Parathyroid adenoma (tissue), 2 donors: ENCODE results near the gene AP5Z1.

Source experiments
- H2AFZ ChIP-seq: fragments of 300-600 bp; sonication (generic); one replicate; pipeline ENCODE4 v1.7.0; 2017; ENCODE audit warnings: antibody characterized with exemption, mild to moderate bottlenecking
- H3K27ac ChIP-seq: fragments of 300-600 bp; sonication (generic); one replicate; pipeline ENCODE4 v1.7.0; 2017
- H3K27me3 ChIP-seq: fragments of 300-600 bp; sonication (generic); one replicate; pipeline ENCODE4 v1.7.0; 2017; ENCODE audit warnings: low read length; ENCODE audit not compliant: control insufficient read depth, insufficient read depth
- H3K36me3 ChIP-seq: fragments of 300-600 bp; sonication (generic); one replicate; pipeline ENCODE4 v1.7.0; 2017; ENCODE audit warnings: low read length; ENCODE audit not compliant: control insufficient read depth, insufficient read depth
- H3K4me1 ChIP-seq: fragments of 300-600 bp; sonication (generic); one replicate; pipeline ENCODE4 v1.7.0; 2017; ENCODE audit warnings: control low read depth
- H3K4me2 ChIP-seq: fragments of 300-600 bp; sonication (generic); one replicate; pipeline ENCODE4 v1.7.0; 2017; ENCODE audit warnings: low read length
- H3K4me3 ChIP-seq: fragments of 300-600 bp; sonication (generic); one replicate; pipeline ENCODE4 v1.7.0; 2017; ENCODE audit warnings: low read depth, low read length
- H3K79me2 ChIP-seq: fragments of 300-600 bp; sonication (generic); one replicate; pipeline ENCODE4 v1.7.0; 2017; ENCODE audit warnings: control low read depth
- H3K9ac ChIP-seq: fragments of 300-600 bp; sonication (generic); one replicate; pipeline ENCODE4 v1.7.0; 2017; ENCODE audit warnings: mild to moderate bottlenecking
- H3K9me3 ChIP-seq: fragments of 300-600 bp; sonication (generic); one replicate; pipeline ENCODE4 v1.7.0; 2017; ENCODE audit warnings: low read length; ENCODE audit not compliant: control insufficient read depth
- TF ChIP-seq, protein P1 (sequence below): fragments of 300-600 bp; sonication (generic); IDR thresholded peaks from one replicate; pipeline ENCODE4 v1.7.0; 2017; ENCODE audit warnings: antibody characterized with exemption, mild to moderate bottlenecking
- donor health status: primary hyperparathyroidism.

The AP5Z1 gene

DNA sequence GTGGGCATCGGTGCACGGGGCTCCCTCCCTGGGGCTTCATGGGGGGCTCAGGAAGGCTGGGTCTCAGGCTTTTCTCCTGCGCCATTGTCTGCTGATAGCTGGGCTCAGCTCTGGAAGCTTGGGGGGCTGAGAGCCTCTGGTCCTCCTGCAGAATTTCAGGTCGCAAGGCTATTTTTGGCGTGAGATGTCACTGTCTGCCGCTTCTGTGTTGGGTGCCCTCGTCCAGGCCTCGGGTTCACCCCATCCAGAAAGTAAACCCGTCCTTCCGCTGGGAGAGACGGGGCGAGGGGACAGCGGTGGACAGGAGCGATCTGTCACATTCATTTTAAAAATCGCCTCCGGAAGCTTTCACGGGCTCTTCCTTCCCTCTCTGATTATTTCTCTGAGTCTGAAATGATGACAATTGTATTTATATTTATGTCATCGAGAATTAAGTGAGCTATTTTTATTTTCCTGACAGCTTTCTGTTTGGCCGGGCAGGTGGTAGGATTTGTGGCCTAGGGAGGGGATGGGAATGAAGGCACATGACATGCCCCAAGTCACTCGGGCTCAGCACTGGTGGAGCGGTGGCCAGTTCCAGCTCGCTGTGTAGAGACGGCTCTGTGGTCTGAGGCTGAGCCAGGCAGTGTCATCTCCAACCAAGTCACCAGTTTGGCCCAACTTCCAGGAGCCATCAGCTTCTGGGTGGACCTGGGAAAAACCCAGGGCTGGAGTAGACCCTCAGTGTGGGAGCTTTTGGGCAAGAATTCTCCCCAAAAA, 40.7 kb upstream of the AP5Z1 start:
- no peak overlapping the region for H3K4me3 ChIP-seq
- no peaks in the 10 kb centered on the region for H3K9me3 ChIP-seq
- no peaks in the 10 kb centered on the region for H3K36me3 ChIP-seq
- peaks cover 49% of the 10 kb centered on the region for H3K79me2 ChIP-seq
- no peak overlapping the region for H2AFZ ChIP-seq
- no peak overlapping the region for H3K9ac ChIP-seq
- no peak overlapping the region for H3K4me2 ChIP-seq
- TF ChIP-seq, protein P1, sequence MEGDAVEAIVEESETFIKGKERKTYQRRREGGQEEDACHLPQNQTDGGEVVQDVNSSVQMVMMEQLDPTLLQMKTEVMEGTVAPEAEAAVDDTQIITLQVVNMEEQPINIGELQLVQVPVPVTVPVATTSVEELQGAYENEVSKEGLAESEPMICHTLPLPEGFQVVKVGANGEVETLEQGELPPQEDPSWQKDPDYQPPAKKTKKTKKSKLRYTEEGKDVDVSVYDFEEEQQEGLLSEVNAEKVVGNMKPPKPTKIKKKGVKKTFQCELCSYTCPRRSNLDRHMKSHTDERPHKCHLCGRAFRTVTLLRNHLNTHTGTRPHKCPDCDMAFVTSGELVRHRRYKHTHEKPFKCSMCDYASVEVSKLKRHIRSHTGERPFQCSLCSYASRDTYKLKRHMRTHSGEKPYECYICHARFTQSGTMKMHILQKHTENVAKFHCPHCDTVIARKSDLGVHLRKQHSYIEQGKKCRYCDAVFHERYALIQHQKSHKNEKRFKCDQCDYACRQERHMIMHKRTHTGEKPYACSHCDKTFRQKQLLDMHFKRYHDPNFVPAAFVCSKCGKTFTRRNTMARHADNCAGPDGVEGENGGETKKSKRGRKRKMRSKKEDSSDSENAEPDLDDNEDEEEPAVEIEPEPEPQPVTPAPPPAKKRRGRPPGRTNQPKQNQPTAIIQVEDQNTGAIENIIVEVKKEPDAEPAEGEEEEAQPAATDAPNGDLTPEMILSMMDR: no peak
- H3K27ac ChIP-seq: no peak overlapping the region
- no peaks in the 10 kb centered on the region for H3K27me3 ChIP-seq
- peaks cover 13% of the 10 kb centered on the region for H3K4me1 ChIP-seq

DNA sequence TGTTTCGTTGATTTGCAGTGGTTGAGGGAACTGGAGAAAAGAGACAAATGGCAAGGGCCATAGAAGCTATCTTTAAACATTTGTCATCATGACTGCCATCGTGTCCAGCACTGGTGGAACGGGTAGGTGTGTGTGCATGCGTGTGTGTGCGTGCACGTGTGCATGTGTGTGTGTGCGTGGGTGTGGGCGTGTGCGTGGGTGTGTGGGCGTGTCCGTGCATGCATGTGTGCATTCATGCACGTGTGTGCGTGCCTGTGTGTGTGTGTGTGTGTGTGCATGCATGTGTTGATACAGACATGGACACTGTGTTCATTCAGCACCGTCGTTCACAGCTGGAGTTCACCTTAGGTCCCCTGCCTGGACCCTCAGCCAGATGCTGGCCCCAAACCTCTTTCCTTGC, 38.1 kb upstream of the AP5Z1 start:
- Histone ChIP-seq H3K27me3 (no peaks in the 10 kb centered on the region), H3K9me3 (no peaks in the 10 kb centered on the region), H3K79me2 (peaks cover 45% of the 10 kb centered on the region), H3K4me2 (no peak overlapping the region), H3K27ac (no peak overlapping the region), H3K4me1 (peaks cover 16% of the 10 kb centered on the region), H3K9ac (no peak overlapping the region), H3K4me3 (no peak overlapping the region), H2AFZ (no peak overlapping the region), H3K36me3 (no peaks in the 10 kb centered on the region)
- TF ChIP-seq, protein P1: no peak

DNA sequence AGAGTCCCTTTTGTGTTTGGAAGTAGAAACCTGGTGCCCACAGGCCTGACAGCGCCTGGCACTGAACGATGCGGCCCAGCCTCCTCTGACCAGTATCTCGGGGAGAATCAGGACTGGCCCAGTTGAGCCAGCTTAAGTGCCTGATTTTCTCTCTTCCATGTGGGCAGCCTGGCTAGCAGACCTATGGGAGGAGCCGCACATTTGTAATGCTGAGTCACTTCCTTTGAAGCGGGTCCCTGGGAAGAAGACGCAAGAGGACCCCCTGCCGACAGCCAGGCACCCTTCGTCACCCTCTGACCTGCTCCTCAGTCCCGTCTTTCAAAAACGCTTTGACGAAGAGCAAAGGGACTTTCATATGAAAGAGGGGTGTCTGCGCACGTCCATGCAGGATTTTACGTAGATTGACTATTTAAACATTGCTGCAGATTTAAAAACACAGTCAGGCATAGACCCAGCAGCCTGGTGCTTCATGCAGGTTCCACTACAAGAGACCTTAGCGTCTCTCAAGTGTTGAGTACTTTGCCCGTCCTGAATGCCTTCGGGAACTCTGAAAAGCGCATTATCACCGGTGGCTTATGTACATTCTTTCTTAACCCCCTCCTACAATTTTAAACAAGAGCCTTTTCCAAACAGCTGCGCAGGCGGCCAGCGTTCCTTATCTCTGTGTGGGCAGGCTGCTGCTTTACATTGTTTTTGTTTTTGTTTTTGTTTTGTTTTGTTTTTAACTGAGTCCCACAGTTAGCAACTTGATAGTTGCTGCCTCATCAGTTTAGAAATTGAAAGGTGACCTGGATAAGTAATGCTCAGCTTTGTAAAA, 36.5 kb upstream of the AP5Z1 start:
- peaks cover 16% of the 10 kb centered on the region for H3K4me1 ChIP-seq
- no peaks in the 10 kb centered on the region for H3K27me3 ChIP-seq
- H3K79me2 ChIP-seq: peaks cover 46% of the 10 kb centered on the region
- no peak overlapping the region for H3K9ac ChIP-seq
- H3K4me3 ChIP-seq: peak overlapping the region; percentile 49
- no peaks in the 10 kb centered on the region for H3K36me3 ChIP-seq
- peak overlapping the region; percentile 26 for H2AFZ ChIP-seq
- H3K27ac ChIP-seq: peak overlapping the region; percentile 43
- H3K9me3 ChIP-seq: no peaks in the 10 kb centered on the region
- TF ChIP-seq, protein P1: no peak
- peak overlapping the region; percentile 68 for H3K4me2 ChIP-seq

DNA sequence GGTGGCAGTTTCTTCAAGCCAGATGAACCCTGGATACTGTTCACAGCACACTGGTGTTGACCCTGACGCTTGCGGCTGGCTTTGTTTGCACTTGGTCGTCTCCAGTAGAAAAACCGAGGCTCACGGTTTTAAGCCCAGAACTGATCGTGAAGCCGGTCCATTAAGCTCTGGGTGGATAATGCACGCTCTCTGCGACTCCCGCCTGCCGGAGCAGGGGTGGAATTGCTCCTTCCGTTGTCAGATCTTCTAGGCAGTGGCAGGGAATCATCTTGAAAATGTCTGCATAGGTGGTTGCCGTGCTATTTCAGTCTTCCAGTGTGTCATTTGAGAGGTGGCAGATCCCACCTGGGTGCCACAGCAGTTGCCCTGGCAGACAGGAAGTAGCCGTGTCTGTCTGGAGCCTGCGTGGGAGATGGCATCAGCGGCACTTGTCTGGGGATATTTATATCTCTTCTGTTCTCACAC, 35.9 kb upstream of the AP5Z1 start:
- Histone ChIP-seq H3K27me3 (no peaks in the 10 kb centered on the region), H2AFZ (peak overlapping the region; percentile 26), H3K9ac (no peak overlapping the region), H3K9me3 (no peaks in the 10 kb centered on the region), H3K36me3 (no peaks in the 10 kb centered on the region), H3K79me2 (peaks cover 41% of the 10 kb centered on the region), H3K4me2 (peak overlapping the region; percentile 68), H3K4me3 (peak overlapping the region; percentile 49), H3K27ac (peak overlapping the region; percentile 43), H3K4me1 (peaks cover 18% of the 10 kb centered on the region)
- TF ChIP-seq, protein P1: peak; percentile 38
